Measurements from ENCODE around the gene PGA5. TPM values are rescaled to one million over a fixed set of nuclear protein-coding genes. Genes with fewer than 3 reads are reported as not detected.
"Not testable (repeated sequence)": the region's sequence is repeated elsewhere in the genome, so short reads cannot be mapped to it uniquely, and the experiment has no call there.

PGA5 gene
- not detected for total RNA-seq

GRCh38 chr11:61240875-61241274, at the start of gene PGA5:
PGA5 (plus strand) TSS chr11:61241175; CDS start chr11:61241227, 52 bp downstream.
- DNase-seq, result not testable (repeated sequence)

GRCh38 chr11:61193596-61193995, 47.4 kb upstream of the PGA5 start:
- DNase-seq, result no peak

GRCh38 chr11:61194169-61194671, 46.8 kb upstream of the PGA5 start:
- no peak for DNase-seq

- no peak for DNase-seq
These were observed 45.8 kb upstream of the PGA5 start for GRCh38 chr11:61194981-61195695.

GRCh38 chr11:61195719-61196118, 45.3 kb upstream of the PGA5 start:
- no peak for DNase-seq

GRCh38 chr11:61198361-61198760, 42.6 kb upstream of the PGA5 start:
- no peak for DNase-seq

GRCh38 chr11:61198948-61199523, 41.9 kb upstream of the PGA5 start:
- DNase-seq, result no peak

GRCh38 chr11:61201476-61201875, 39.5 kb upstream of the PGA5 start:
- no peak for DNase-seq

- DNase-seq, result not testable (repeated sequence)
These were observed 37.8 kb upstream of the PGA5 start, which contains the start of gene PGA3 for GRCh38 chr11:61202950-61203746. PGA3 (plus strand) TSS chr11:61203515; CDS start chr11:61203565, 50 bp downstream.

- not testable (repeated sequence) for DNase-seq
These were observed 37.1 kb upstream of the PGA5 start for GRCh38 chr11:61203873-61204272.

GRCh38 chr11:61204502-61205059, 36.4 kb upstream of the PGA5 start:
- DNase-seq, result not testable (repeated sequence)

GRCh38 chr11:61207636-61208310, 33.2 kb upstream of the PGA5 start:
- DNase-seq, result not testable (repeated sequence)

- DNase-seq, result not testable (repeated sequence)
These were observed 30.3 kb upstream of the PGA5 start for GRCh38 chr11:61210629-61211028.

- not testable (repeated sequence) for DNase-seq
These were observed 29.5 kb upstream of the PGA5 start for GRCh38 chr11:61211327-61211952.

- not testable (repeated sequence) for DNase-seq
These were observed 28.8 kb upstream of the PGA5 start for GRCh38 chr11:61212202-61212601.

- DNase-seq, result not testable (repeated sequence)
These were observed 27.2 kb upstream of the PGA5 start for GRCh38 chr11:61213711-61214324.

- DNase-seq, result not testable (repeated sequence)
These were observed 22.7 kb upstream of the PGA5 start for GRCh38 chr11:61218306-61218705.

- not testable (repeated sequence) for DNase-seq
These were observed 22.0 kb upstream of the PGA5 start for GRCh38 chr11:61219016-61219415.

GRCh38 chr11:61222047-61222446, 18.9 kb upstream of the PGA5 start, which contains the start of gene PGA4:
PGA4 (plus strand) TSS chr11:61222347; CDS start chr11:61222401, 54 bp downstream.
- DNase-seq, result not testable (repeated sequence)

- DNase-seq, result not testable (repeated sequence)
These were observed 18.3 kb upstream of the PGA5 start for GRCh38 chr11:61222692-61223091.

All from effector CD4-positive, alpha-beta T cell (primary cell).